Stimulated activated CD4-positive, alpha-beta T cell treated with anti-CD3 and anti-CD28 coated beads, Interleukin-12 subunit alpha, Interleukin-12 subunit beta, amount 100 ng/mL, for 24 hours (primary cell): Measurements from ENCODE around the gene PPFIBP1.

ENCODE experiments used
- DNase-seq, 2 experiments: peaks; one replicate each; pipeline ENCODE4 v3.0.0-alpha.2; 2020; ENCODE audit warnings: low read depth in 2 of 2

The PPFIBP1 gene

GRCh38 chr12:27513155-27513824 is 10.7 kb upstream of the PPFIBP1 start:
- DNase-seq = no peak

GRCh38 chr12:27515671-27516070 is 8.3 kb upstream of the PPFIBP1 start:
- no peak for DNase-seq

- DNase-seq = no peak
These were observed 7.4 kb upstream of the PPFIBP1 start for GRCh38 chr12:27516625-27517024.

- no peak for DNase-seq
These were observed 6.5 kb upstream of the PPFIBP1 start for GRCh38 chr12:27517546-27517945.

- no peak for DNase-seq
These were observed 5.9 kb upstream of the PPFIBP1 start for GRCh38 chr12:27517961-27518665.

GRCh38 chr12:27521066-27521465 is 2.9 kb upstream of the PPFIBP1 start:
- DNase-seq = no peak

- no peak for DNase-seq
These were observed 2.0 kb upstream of the PPFIBP1 start for GRCh38 chr12:27521981-27522380.

- DNase-seq = no peak
These were observed 733 bp upstream of the PPFIBP1 start for GRCh38 chr12:27523305-27523641.

GRCh38 chr12:27524494-27524835 is 459 bp downstream of the PPFIBP1 start:
- DNase-seq = no peak

GRCh38 chr12:27524839-27525753 is 1.1 kb downstream of the PPFIBP1 start:
- no peak for DNase-seq

- DNase-seq = no peak
These were observed 3.5 kb downstream of the PPFIBP1 start for GRCh38 chr12:27527512-27527911.

- no peak for DNase-seq
These were observed 4.8 kb downstream of the PPFIBP1 start for GRCh38 chr12:27528788-27529187.

- no peak for DNase-seq
These were observed 6.3 kb downstream of the PPFIBP1 start for GRCh38 chr12:27530157-27530922.

GRCh38 chr12:27531896-27532295 is 7.9 kb downstream of the PPFIBP1 start:
- no peak for DNase-seq

GRCh38 chr12:27534060-27534764 is 10.2 kb downstream of the PPFIBP1 start:
- DNase-seq = no peak

- no peak for DNase-seq
These were observed 10.8 kb downstream of the PPFIBP1 start for GRCh38 chr12:27534765-27535161.

GRCh38 chr12:27535318-27535717 is 11.3 kb downstream of the PPFIBP1 start:
- DNase-seq = no peak

- no peak for DNase-seq
These were observed 14.1 kb downstream of the PPFIBP1 start for GRCh38 chr12:27537855-27538675.

GRCh38 chr12:27539191-27539631 is 15.2 kb downstream of the PPFIBP1 start:
- DNase-seq = no peak

GRCh38 chr12:27541031-27541719 is 17.2 kb downstream of the PPFIBP1 start:
- DNase-seq = no peak
